GM19025 (cell line): ENCODE measurements around the gene WBP2NL.

Source experiments
- ATAC-seq: cut with Tn5 transposase; IDR thresholded peaks from one replicate; pipeline ENCODE4 v1.9.1; 2021; ENCODE audit warnings: mild to moderate bottlenecking, low read depth, moderate library complexity; ENCODE audit not compliant: unreplicated experiment

The WBP2NL gene

GRCh38 chr22:41976961-41977566 is 21.5 kb upstream of the WBP2NL start:
- no peak for ATAC-seq

GRCh38 chr22:41978732-41979131 is 19.9 kb upstream of the WBP2NL start:
- no peak for ATAC-seq

GRCh38 chr22:41979423-41980250 is 19.0 kb upstream of the WBP2NL start:
- no peak for ATAC-seq

- no peak for ATAC-seq
Observed at GRCh38 chr22:41982865-41983264, 15.7 kb upstream of the WBP2NL start.

GRCh38 chr22:41983513-41984405 is 14.8 kb upstream of the WBP2NL start:
- ATAC-seq: no peak

GRCh38 chr22:41987276-41987675 is 11.3 kb upstream of the WBP2NL start:
- no peak for ATAC-seq

- no peak for ATAC-seq
Observed at GRCh38 chr22:41989246-41989645, 9.3 kb upstream of the WBP2NL start.

- no peak for ATAC-seq
Observed at GRCh38 chr22:41991111-41991510, 7.5 kb upstream of the WBP2NL start.

DNA sequence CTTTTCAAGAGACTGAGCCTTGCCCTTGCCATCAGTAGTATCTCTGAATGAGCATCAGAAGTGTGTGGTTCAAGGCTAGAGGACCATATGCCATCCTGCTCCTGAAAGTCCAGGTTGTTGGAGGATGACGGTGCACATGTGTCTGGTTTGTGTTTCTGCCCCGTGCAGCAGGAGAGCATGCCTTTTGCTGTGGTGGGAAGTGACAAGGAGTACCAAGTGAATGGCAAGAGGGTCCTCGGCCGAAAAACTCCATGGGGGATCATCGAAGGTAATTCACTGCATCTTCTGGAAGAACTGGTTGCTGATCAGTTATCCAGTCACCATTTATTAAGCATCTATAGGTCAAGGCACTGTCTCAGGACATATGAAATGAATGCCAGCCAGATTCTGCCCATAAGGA is 6.1 kb upstream of the WBP2NL start:
- no peak for ATAC-seq

DNA sequence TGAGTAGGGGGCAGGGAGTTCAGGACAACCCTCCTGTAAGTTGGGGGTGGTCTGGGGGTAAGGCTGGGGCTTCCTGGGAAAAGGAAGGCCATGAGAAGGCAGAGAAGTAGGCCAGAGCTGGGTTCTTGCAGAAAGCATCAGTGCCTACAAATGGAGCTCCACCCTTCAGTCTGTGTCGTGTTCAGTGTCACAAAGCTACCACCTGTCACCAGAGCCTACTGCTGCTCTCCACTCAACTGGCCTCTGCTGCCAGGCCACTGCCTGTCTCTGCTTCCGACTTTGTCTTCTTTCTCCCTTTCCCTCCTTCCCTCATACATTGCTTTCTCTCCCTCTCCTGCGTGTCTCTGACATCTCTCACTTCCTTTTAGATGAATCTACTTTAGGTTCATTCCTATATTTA is 3.4 kb upstream of the WBP2NL start:
- ATAC-seq: no peak

- no peak for ATAC-seq
Observed at GRCh38 chr22:41996826-41997225, 1.8 kb upstream of the WBP2NL start.

- ATAC-seq: no peak
Observed at GRCh38 chr22:42000466-42000865, 1.9 kb downstream of the WBP2NL start.

DNA sequence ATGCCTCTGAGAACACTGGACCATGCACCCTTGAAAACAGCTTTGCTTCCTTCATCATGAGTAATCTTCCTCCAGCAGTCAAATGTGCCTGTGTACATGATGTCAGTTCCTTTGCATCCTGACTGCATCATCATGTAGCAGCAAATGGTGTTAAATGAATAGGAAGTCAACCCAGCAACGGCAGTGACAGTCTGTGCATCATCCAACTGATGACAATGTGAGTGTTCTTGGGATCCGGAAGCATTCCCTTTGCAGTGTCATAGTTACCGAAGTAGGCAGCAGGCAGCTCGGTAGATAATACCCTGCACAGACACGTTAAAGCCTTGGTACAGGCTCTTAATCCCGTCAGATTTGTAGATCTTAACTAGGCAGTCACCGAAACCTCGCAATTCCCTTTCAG is 2.5 kb downstream of the WBP2NL start:
- ATAC-seq: no peak

DNA sequence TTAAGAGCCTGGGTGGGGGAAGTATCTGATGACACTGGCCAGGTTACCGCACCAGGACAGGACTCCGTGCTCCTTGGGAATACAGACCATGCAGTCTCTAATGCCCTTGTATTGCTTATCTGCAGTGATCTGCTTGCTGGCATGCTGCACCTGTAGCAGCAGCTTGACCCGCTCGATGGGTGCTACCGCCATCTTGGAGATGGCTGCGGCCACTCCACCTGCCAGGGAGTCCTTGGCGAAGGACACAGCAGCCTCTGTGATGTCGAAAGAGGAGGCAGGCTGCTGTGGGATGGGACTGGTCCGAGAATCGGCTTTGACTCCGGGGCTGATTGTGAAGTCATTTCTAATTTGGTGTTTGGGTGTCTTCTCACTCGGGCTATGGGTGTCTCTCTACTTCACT is 3.1 kb downstream of the WBP2NL start:
- ATAC-seq: no peak

GRCh38 chr22:42007922-42008321 is 9.3 kb downstream of the WBP2NL start:
- no peak for ATAC-seq

DNA sequence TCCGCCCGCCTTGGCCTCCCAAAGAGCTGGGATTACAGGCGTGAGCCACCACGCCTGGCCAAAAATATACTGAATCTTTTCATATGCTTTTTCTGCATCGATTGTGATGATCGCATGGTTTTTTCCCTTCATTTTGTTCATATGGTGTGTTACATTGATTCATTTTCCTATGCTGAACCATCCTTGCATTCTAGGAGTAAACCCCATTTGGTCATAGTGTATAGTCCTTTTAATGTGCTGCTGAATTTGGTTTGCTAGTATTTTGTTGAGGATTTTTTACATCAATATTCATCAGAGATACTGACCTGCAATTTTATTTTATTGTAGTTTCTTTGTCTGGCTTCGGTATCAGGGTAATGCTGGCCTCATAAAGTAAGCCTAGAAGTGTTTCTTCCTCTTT is 12.2 kb downstream of the WBP2NL start:
- no peak for ATAC-seq

DNA sequence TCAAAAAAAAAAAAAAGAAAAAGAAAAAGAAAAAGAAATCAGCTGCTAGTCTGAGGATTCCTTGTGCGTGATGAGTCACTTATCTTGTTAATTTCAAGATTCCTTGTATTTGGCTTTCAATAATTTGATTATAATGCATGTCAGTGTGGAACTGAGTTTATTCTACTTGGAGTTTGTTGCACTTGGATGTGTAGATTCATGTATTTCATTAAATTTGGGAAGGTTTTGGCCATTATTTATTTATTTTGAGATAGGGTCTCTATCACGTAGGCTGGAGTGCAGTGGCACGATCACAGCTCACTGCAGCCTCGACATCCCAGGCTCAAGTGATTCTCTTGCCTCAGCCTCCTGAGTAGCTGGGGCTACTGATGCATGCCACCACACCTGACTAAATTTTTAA is 14.8 kb downstream of the WBP2NL start:
- ATAC-seq: no peak

DNA sequence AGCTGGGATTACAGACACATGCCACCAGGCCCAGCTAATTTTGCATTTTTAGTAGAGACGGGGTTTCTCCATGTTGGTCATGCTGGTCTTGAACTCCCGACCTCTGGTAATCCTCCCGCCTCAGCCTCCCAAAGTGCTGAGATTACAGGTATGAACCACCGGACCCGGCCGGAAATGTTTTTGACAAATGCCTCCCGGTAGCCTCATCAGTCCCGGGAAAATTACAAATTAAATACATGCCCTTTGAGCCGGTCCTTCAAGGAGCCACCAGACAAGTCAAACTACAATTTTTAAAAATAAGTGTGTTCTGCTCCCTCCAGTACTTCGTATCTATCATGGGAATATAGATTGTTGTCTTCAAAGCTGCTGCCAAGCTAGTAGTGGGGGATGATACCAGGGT is 17.5 kb downstream of the WBP2NL start:
- no peak for ATAC-seq

DNA sequence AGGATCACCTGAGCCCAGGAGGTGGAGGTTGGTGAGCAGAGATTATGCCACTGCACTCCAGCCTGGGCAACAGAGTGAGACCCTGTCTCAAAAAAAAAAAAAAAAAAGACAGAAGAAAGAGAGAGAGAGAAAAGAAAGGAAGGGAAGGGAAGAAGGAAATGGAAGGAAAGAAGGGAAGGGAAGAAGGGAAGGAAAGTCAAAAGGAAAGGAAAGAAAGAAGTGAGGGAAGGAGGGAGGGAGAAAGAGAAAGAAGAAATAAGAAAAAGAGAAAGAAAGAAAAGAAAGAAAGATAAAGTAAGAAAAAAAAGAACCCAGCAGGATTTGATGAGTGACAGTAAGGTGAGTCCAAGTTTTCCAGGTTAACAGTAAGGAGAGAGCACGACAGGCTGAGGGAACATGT is 19.6 kb downstream of the WBP2NL start:
- no peak for ATAC-seq

DNA sequence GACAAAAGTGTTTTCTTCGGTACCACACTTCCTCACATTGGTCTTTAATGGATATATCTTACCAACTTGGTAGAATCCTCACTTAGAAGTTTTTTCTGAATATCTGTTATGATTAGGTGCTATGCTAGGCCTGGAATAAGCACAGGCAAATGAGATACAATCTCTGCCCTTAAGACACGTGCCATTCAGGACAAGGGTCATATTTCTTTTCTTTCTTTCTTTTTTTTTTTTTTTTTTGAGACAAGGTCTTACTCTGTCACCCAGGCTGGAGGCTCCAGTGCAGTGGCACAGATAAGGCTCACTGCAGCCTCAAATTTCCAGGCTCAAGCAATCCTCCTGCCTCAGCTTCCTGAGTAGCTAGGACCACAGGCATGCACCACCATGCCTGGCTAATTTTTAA is 23.0 kb downstream of the WBP2NL start:
- ATAC-seq: no peak

GRCh38 chr22:42022162-42022847 is 23.7 kb downstream of the WBP2NL start:
- ATAC-seq: no peak
